Lower leg skin (tissue), 3 donors: ENCODE measurements around the gene DDC.

ENCODE experiments used
- POLR2A ChIP-seq, 2 donors: fragments of 450-650 bp; IDR thresholded peaks; one replicate each; pipeline ENCODE4 v1.6.1; 2016 to 2017; ENCODE audit warnings: antibody characterized with exemption in 2 of 2, mild to moderate bottlenecking in 1 of 2, moderate library complexity in 1 of 2
- TF ChIP-seq, protein P1 (sequence below), 3 donors: fragments of 450-650 bp; IDR thresholded peaks; one replicate each; pipeline ENCODE4 v1.5.1; 2016; ENCODE audit warnings: antibody characterized with exemption in 3 of 3, mild to moderate bottlenecking in 3 of 3, moderate library complexity in 2 of 3

DNA sequence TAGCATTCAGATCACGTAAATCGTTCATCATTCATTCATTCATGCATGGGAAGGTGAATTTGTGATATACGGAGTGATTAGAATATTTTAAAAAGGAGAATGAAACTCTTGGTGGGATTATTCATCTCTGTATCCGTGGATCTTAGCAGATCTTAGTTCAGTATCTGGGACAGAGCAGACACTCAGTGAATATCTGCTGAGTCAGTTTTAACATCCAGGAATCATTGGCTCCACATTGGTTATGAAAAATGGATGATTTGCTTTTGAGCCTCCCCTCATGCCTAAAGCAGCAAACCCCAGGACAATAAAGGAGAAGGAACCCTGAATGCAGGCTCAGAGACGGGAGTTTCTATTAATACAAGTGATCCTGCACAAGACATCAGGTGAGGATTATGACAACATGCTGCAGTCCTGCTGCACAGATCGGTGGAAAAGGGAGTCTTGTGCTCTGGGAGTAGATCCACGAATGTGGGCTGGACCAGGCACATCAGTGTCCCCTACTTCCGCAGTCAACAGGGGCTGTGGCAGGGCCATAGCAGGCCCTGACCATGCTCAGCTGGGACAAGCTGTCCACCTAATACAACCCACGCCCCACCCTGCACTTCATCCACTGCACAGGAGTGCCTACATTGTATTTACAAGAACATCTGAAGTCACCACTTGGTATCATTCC lies 88.1 kb downstream of the DDC start:
- TF ChIP-seq POLR2A (IDR thresholded peaks at IDR 0.05): no peak
- TF ChIP-seq, protein P1, sequence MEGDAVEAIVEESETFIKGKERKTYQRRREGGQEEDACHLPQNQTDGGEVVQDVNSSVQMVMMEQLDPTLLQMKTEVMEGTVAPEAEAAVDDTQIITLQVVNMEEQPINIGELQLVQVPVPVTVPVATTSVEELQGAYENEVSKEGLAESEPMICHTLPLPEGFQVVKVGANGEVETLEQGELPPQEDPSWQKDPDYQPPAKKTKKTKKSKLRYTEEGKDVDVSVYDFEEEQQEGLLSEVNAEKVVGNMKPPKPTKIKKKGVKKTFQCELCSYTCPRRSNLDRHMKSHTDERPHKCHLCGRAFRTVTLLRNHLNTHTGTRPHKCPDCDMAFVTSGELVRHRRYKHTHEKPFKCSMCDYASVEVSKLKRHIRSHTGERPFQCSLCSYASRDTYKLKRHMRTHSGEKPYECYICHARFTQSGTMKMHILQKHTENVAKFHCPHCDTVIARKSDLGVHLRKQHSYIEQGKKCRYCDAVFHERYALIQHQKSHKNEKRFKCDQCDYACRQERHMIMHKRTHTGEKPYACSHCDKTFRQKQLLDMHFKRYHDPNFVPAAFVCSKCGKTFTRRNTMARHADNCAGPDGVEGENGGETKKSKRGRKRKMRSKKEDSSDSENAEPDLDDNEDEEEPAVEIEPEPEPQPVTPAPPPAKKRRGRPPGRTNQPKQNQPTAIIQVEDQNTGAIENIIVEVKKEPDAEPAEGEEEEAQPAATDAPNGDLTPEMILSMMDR (IDR thresholded peaks at IDR 0.05): no peak
